ENCODE data around the gene EXOC6B. TPM values are rescaled to one million over a fixed set of nuclear protein-coding genes. Genes with fewer than 3 reads are reported as not detected.

Gene EXOC6B
- total and polyA plus RNA-seq, 9 of the 15 experiments (the other 6 are each of a cell fraction or from before 2014, with no cell fraction given) = 0.28 to 4.2 (median 2.0) TPM

GRCh38 chr2:72712977-72713376 lies 112.9 kb downstream of the EXOC6B start:
- DNase-seq (ENCODE audit: extremely low read depth in 1 of 4, low spot score in 3 of 4) (no peak), FAIRE-seq (no peak), ATAC-seq (no peak)
- no peak overlapping the region for H2AFZ ChIP-seq (ENCODE audit: low read depth, low read length)
- intact Hi-C loops (cut with micrococcal nuclease) = no loop called here
- CTCF ChIA-PET (ENCODE audit: low intra/inter-chr PET ratio) = no interaction called here
- no peaks in the 10 kb centered on the region; a peak in 1 of 5 replicates for H3K27me3 ChIP-seq (ENCODE audit: control insufficient read depth in 2 of 2, insufficient read depth in 2 of 2, low read length in 2 of 2)
- no peaks in the 10 kb centered on the region for H4K20me1 ChIP-seq (replicated peaks; ENCODE audit: control insufficient read depth, insufficient read depth, low read length)
- H3K9me3 ChIP-seq (replicated peaks; ENCODE audit: control insufficient read depth, insufficient read depth, low read depth, low read length) = no peaks in the 10 kb centered on the region
- POLR2A ChIA-PET = no interaction called here
- in situ Hi-C loops (cut with MboI) = no loop called here
- no peaks in the 10 kb centered on the region for H3K9me1 ChIP-seq (ENCODE audit: control insufficient read depth, insufficient read depth, low read length)
- no peak overlapping the region for H3K9ac ChIP-seq (ENCODE audit: insufficient read depth in 1 of 2, low read depth in 2 of 2, low read length in 2 of 2)
- no peaks in the 10 kb centered on the region for H3K4me1 ChIP-seq (replicated peaks in 1 of 2; ENCODE audit: control insufficient read depth in 2 of 2, insufficient read depth in 2 of 2, low read length in 2 of 2)
- no peak overlapping the region for H3K4me3 ChIP-seq
- no peak overlapping the region for H3K4me2 ChIP-seq (ENCODE audit: insufficient read depth, low read length)
- TF ChIP-seq NFE2 (IDR thresholded peaks at IDR 0.05; ENCODE audit: low read depth) (no peak), YBX1 (IDR thresholded peaks at IDR 0.05) (no peak), AFF4 (CRISPR knock-in tag; IDR thresholded peaks at IDR 0.05) (no peak), ZNF436 (CRISPR knock-in tag; IDR thresholded peaks at IDR 0.05) (no peak), MED1 (CRISPR knock-in tag; IDR thresholded peaks at IDR 0.05; ENCODE audit: borderline replicate concordance) (no peak), ZNF830 (CRISPR knock-in tag; IDR thresholded peaks at IDR 0.05) (no peak), SRSF9 (IDR thresholded peaks at IDR 0.05; ENCODE audit: borderline replicate concordance, low read depth, low read length) (no peak), ZBTB49 (CRISPR knock-in tag; IDR thresholded peaks at IDR 0.05; ENCODE audit: borderline replicate concordance) (no peak), TAF7 (tag; IDR thresholded peaks at IDR 0.05) (no peak), TCF3 (CRISPR knock-in tag; IDR thresholded peaks at IDR 0.05) (no peak), HMGXB4 (CRISPR knock-in tag; IDR thresholded peaks at IDR 0.05) (no peak)
- no peaks in the 10 kb centered on the region for H3K36me3 ChIP-seq (ENCODE audit: control insufficient read depth, insufficient read depth, low read length)
- H3K79me2 ChIP-seq (ENCODE audit: control insufficient read depth, insufficient read depth, low read length) = no peaks in the 10 kb centered on the region
- H3K27ac ChIP-seq (ENCODE audit: extremely low read depth, low read depth, low read length) = no peak overlapping the region
- no TSS peak for BruUV-seq (replicated peaks)

Data from K562 (cell line).